Activated CD4-positive, alpha-beta T cell treated with anti-CD3 and anti-CD28 coated beads, Interleukin-2, amount 50 U/mL, for 16 hours (primary cell): Measurements from ENCODE around the gene DAGLA.

ENCODE experiments used
- DNase-seq: peaks from one replicate; pipeline ENCODE4 v3.0.0-alpha.2; 2020

The DAGLA gene

GRCh38 chr11:61693922-61694601 is 13.9 kb downstream of the DAGLA start:
- no peak for DNase-seq

- no peak for DNase-seq
Measured at GRCh38 chr11:61694602-61694939, 14.4 kb downstream of the DAGLA start.

- no peak for DNase-seq
Measured at GRCh38 chr11:61694946-61695706, 14.9 kb downstream of the DAGLA start.

- DNase-seq, result peak; percentile 91
Measured at GRCh38 chr11:61695917-61696316, 15.7 kb downstream of the DAGLA start.

- no peak for DNase-seq
Measured at GRCh38 chr11:61696602-61697001, 16.4 kb downstream of the DAGLA start.

GRCh38 chr11:61697078-61697502 is 16.9 kb downstream of the DAGLA start:
- DNase-seq, result no peak

GRCh38 chr11:61697764-61698163 is 17.6 kb downstream of the DAGLA start:
- no peak for DNase-seq

- no peak for DNase-seq
Measured at GRCh38 chr11:61698173-61698948, 18.2 kb downstream of the DAGLA start.

- no peak for DNase-seq
Measured at GRCh38 chr11:61699737-61700160, 19.6 kb downstream of the DAGLA start.

- DNase-seq, result no peak
Measured at GRCh38 chr11:61700212-61700611, 20.0 kb downstream of the DAGLA start.

GRCh38 chr11:61700720-61701119 is 20.5 kb downstream of the DAGLA start:
- DNase-seq, result no peak

GRCh38 chr11:61701242-61701886 is 21.2 kb downstream of the DAGLA start:
- no peak for DNase-seq

GRCh38 chr11:61702701-61703312 is 22.6 kb downstream of the DAGLA start:
- peak; percentile 8 for DNase-seq

- DNase-seq, result no peak
Measured at GRCh38 chr11:61704838-61705237, 24.6 kb downstream of the DAGLA start.

- no peak for DNase-seq
Measured at GRCh38 chr11:61706452-61707400, 26.5 kb downstream of the DAGLA start.

GRCh38 chr11:61707574-61707973 is 27.4 kb downstream of the DAGLA start:
- DNase-seq, result no peak

- DNase-seq, result no peak
Measured at GRCh38 chr11:61709110-61709509, 28.9 kb downstream of the DAGLA start.

- DNase-seq, result no peak
Measured at GRCh38 chr11:61709572-61709971, 29.4 kb downstream of the DAGLA start.

- DNase-seq, result no peak
Measured at GRCh38 chr11:61710019-61710418, 29.8 kb downstream of the DAGLA start.

GRCh38 chr11:61711037-61711436 is 30.8 kb downstream of the DAGLA start:
- no peak for DNase-seq

GRCh38 chr11:61711498-61711897 is 31.3 kb downstream of the DAGLA start:
- no peak for DNase-seq

- no peak for DNase-seq
Measured at GRCh38 chr11:61712314-61712713, 32.1 kb downstream of the DAGLA start.
